OCI-LY7 (cell line): ENCODE data around the gene BTBD17.

Experiments used
- CTCF ChIP-seq: fragments of 200-600 bp; sonication (generic); conservative IDR thresholded peaks from 2 replicates; pipeline ENCODE4 v1.5.1; 2014; ENCODE audit warnings: mild to moderate bottlenecking, antibody characterized with exemption, low read length, moderate library complexity, mixed read lengths
- EZH2phosphoT487 ChIP-seq: fragments of 200-600 bp; sonication (generic); IDR thresholded peaks from 2 replicates; pipeline ENCODE4 v1.6.1; 2018; ENCODE audit warnings: low read depth, borderline replicate concordance, mild to moderate bottlenecking, mixed run types, antibody characterized with exemption, low read length, moderate library complexity, mixed read lengths

DNA sequence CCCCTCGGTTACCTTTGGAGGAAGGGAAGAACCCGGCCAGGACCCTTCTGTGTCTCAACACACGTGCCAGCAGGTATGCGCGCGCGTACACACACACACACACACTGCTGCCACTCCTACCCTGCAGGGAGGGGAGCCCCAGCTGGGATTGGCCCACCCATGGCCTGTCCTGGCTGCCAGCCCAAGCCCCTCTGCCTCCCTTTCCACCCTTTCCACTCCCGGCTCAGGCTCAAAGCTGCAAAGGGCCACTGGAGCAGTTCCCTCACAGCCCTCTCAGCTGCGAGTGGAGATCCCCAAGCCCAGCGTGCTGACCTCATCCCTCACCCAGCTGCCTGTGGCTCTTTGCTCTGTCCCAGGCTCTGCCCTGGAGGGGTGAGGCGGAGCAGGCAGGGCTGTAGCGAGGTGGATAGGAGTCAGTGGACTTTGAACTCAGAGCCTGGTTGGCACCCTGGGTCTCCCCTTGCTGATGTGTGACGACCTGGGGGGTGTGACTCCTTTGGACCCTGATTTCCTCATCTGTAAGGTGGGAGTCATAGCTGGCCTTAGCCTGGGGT, 21.1 kb downstream of the BTBD17 start:
- TF ChIP-seq CTCF (no peak), EZH2phosphoT487 (no peak)
